ENCODE measurements around the gene CSTPP1.

Gene CSTPP1

DNA sequence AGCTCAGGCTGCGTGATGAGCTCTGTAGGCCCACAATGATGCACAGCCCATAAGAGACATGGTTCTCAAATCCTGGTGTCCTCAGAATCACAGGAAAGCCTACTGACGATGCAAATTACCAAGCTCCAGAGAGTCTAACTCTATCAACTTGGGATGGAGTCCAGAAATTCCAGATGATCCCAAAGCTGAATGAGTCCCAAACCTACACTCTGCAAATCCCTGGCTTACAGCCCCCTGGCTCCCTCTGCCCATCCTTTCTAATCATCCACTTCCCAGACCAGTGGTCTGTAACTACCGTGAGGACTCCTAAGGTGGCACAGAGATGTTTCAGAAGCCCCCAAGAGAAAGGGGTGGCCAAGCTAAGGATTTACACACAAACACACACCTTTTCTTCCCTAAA is 226.6 kb downstream of the CSTPP1 start:
- no peak overlapping the region for H3K23ac ChIP-seq (ENCODE audit: low read length)
- no peaks in the 10 kb centered on the region for H3K79me2 ChIP-seq (ENCODE audit: control insufficient read depth, insufficient read depth, low read length, poor library complexity)
- DNase-seq, result no peak
- H4K8ac ChIP-seq (ENCODE audit: low read depth, low read length), result no peak overlapping the region
- H3K79me1 ChIP-seq (ENCODE audit: low read length), result no peaks in the 10 kb centered on the region
- H2BK120ac ChIP-seq (ENCODE audit: insufficient read depth, low read length, poor library complexity), result no peak overlapping the region
- H3K4me1 ChIP-seq (ENCODE audit: control insufficient read depth in 1 of 2, insufficient read depth in 2 of 2, low read length in 2 of 2), result no peaks in the 10 kb centered on the region
- no peaks in the 10 kb centered on the region for H3K9me3 ChIP-seq (ENCODE audit: insufficient read depth, low read depth, low read length)
- no peak overlapping the region for H2BK5ac ChIP-seq (ENCODE audit: low read depth, low read length, poor library complexity)
- no CpG with 5 or more reads among the region's 3 CpGs for WGBS (ENCODE audit: extremely low coverage, insufficient coverage, insufficient read length)
- H3K4ac ChIP-seq (ENCODE audit: low read depth, low read length), result no peak overlapping the region
- H2AFZ ChIP-seq (ENCODE audit: insufficient read depth, low read length, poor library complexity), result no peak overlapping the region
- no peak overlapping the region for H4K12ac ChIP-seq (ENCODE audit: low read depth, low read length)
- H2AK5ac ChIP-seq (ENCODE audit: low read length), result no peak overlapping the region
- H3K4me2 ChIP-seq (ENCODE audit: low read length), result no peak overlapping the region
- no peak overlapping the region for H3K4me3 ChIP-seq (ENCODE audit: low read depth, low read length)
- H3K27ac ChIP-seq (ENCODE audit: low read depth, low read length), result no peak overlapping the region
- H3K9ac ChIP-seq (ENCODE audit: low read length), result no peak overlapping the region
- H4K91ac ChIP-seq (ENCODE audit: low read depth, low read length), result no peak overlapping the region
- H3K27me3 ChIP-seq (ENCODE audit: insufficient read depth, low read length), result no peaks in the 10 kb centered on the region
- H3K36me3 ChIP-seq (ENCODE audit: control insufficient read depth in 1 of 2, insufficient read depth in 2 of 2, low read length in 2 of 2), result peaks cover 49 to 54% of the 10 kb centered on the region in 2 experiments
- H3K14ac ChIP-seq (ENCODE audit: low read length), result no peak overlapping the region
- no peak overlapping the region for H3K18ac ChIP-seq (ENCODE audit: low read length)
- no peak overlapping the region for H2BK12ac ChIP-seq (ENCODE audit: low read length)

DNA sequence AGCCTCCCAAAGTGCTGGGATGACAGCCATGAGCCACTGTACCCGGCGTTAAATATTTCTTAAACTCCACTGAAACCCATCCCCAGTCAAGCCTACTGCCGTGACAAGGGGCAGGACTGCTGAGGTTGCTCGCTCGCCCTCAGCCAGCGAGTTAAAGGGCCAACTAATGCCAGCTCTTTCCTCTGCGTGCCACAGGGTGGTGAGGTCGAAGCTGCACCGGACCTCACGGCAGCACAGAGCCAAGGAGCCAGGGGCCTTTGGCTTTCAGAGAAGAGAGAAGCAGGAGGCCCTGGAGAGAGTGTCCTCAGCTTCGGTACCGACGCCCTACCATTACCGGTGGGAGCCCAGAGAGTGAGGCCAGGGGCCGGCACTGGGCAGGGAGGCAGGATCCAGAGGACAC is 227.3 kb downstream of the CSTPP1 start:
- no peak overlapping the region for H3K27ac ChIP-seq (ENCODE audit: low read depth, low read length)
- no peaks in the 10 kb centered on the region for H3K4me1 ChIP-seq (ENCODE audit: control insufficient read depth in 1 of 2, insufficient read depth in 2 of 2, low read length in 2 of 2)
- no peak overlapping the region for H3K4ac ChIP-seq (ENCODE audit: low read depth, low read length)
- no peak overlapping the region for H3K23ac ChIP-seq (ENCODE audit: low read length)
- H2AFZ ChIP-seq (ENCODE audit: insufficient read depth, low read length, poor library complexity), result no peak overlapping the region
- H4K12ac ChIP-seq (ENCODE audit: low read depth, low read length), result no peak overlapping the region
- H2BK12ac ChIP-seq (ENCODE audit: low read length), result no peak overlapping the region
- no peak overlapping the region for H4K91ac ChIP-seq (ENCODE audit: low read depth, low read length)
- H3K27me3 ChIP-seq (ENCODE audit: insufficient read depth, low read length), result no peaks in the 10 kb centered on the region
- no peaks in the 10 kb centered on the region for H3K79me2 ChIP-seq (ENCODE audit: control insufficient read depth, insufficient read depth, low read length, poor library complexity)
- H3K9ac ChIP-seq (ENCODE audit: low read length), result no peak overlapping the region
- no peak overlapping the region for H4K8ac ChIP-seq (ENCODE audit: low read depth, low read length)
- no peak for DNase-seq
- no peak overlapping the region for H3K18ac ChIP-seq (ENCODE audit: low read length)
- H2BK120ac ChIP-seq (ENCODE audit: insufficient read depth, low read length, poor library complexity), result no peak overlapping the region
- peaks cover 54 to 60% of the 10 kb centered on the region in 2 experiments for H3K36me3 ChIP-seq (ENCODE audit: control insufficient read depth in 1 of 2, insufficient read depth in 2 of 2, low read length in 2 of 2)
- H3K79me1 ChIP-seq (ENCODE audit: low read length), result no peaks in the 10 kb centered on the region
- H3K9me3 ChIP-seq (ENCODE audit: insufficient read depth, low read depth, low read length), result no peaks in the 10 kb centered on the region
- H3K4me3 ChIP-seq (ENCODE audit: low read depth, low read length), result no peak overlapping the region
- no peak overlapping the region for H2AK5ac ChIP-seq (ENCODE audit: low read length)
- no peak overlapping the region for H2BK5ac ChIP-seq (ENCODE audit: low read depth, low read length, poor library complexity)
- no peak overlapping the region for H3K4me2 ChIP-seq (ENCODE audit: low read length)
- H3K14ac ChIP-seq (ENCODE audit: low read length), result no peak overlapping the region
- no CpG with 5 or more reads among the region's 15 CpGs for WGBS (ENCODE audit: extremely low coverage, insufficient coverage, insufficient read length)

DNA sequence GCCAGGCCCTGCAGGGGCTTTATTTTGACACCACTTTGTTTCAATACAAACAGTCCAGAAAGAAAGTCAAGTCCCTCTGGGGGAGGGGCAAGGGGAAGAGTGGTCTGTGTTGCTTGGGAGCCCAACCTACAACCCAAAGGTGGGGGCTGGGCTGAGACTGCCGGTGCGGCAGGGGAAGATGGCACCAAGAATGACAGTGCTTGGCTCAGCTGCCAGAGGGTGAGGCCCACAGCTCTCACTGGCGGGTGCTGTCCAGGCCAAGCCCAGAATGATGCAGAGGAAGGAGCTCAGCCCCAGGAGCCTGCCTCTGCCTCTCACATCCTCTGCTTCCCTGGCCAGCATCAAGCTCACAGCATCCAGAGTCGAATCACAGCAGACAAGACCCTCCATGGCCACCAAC is 227.8 kb downstream of the CSTPP1 start:
- Histone ChIP-seq H2AFZ (ENCODE audit: insufficient read depth, low read length, poor library complexity) (no peak overlapping the region), H3K4me3 (ENCODE audit: low read depth, low read length) (no peak overlapping the region), H3K9ac (ENCODE audit: low read length) (no peak overlapping the region), H4K91ac (ENCODE audit: low read depth, low read length) (no peak overlapping the region), H3K23ac (ENCODE audit: low read length) (no peak overlapping the region), H3K79me2 (ENCODE audit: control insufficient read depth, insufficient read depth, low read length, poor library complexity) (no peaks in the 10 kb centered on the region), H3K14ac (ENCODE audit: low read length) (no peak overlapping the region), H3K18ac (ENCODE audit: low read length) (no peak overlapping the region), H3K36me3 (ENCODE audit: control insufficient read depth in 1 of 2, insufficient read depth in 2 of 2, low read length in 2 of 2) (peaks cover 55 to 59% of the 10 kb centered on the region in 2 experiments), H3K27ac (ENCODE audit: low read depth, low read length) (no peak overlapping the region), H3K27me3 (ENCODE audit: insufficient read depth, low read length) (no peaks in the 10 kb centered on the region), H2AK5ac (ENCODE audit: low read length) (no peak overlapping the region), H2BK12ac (ENCODE audit: low read length) (no peak overlapping the region), H4K12ac (ENCODE audit: low read depth, low read length) (no peak overlapping the region), H3K4me1 (ENCODE audit: control insufficient read depth in 1 of 2, insufficient read depth in 2 of 2, low read length in 2 of 2) (no peaks in the 10 kb centered on the region), H3K9me3 (ENCODE audit: insufficient read depth, low read depth, low read length) (no peaks in the 10 kb centered on the region), H2BK120ac (ENCODE audit: insufficient read depth, low read length, poor library complexity) (no peak overlapping the region), H3K4me2 (ENCODE audit: low read length) (no peak overlapping the region), H3K4ac (ENCODE audit: low read depth, low read length) (no peak overlapping the region), H2BK5ac (ENCODE audit: low read depth, low read length, poor library complexity) (no peak overlapping the region), H3K79me1 (ENCODE audit: low read length) (no peaks in the 10 kb centered on the region), H4K8ac (ENCODE audit: low read depth, low read length) (no peak overlapping the region)
- no peak for DNase-seq
- no CpG with 5 or more reads among the region's 4 CpGs for WGBS (ENCODE audit: extremely low coverage, insufficient coverage, insufficient read length)

DNA sequence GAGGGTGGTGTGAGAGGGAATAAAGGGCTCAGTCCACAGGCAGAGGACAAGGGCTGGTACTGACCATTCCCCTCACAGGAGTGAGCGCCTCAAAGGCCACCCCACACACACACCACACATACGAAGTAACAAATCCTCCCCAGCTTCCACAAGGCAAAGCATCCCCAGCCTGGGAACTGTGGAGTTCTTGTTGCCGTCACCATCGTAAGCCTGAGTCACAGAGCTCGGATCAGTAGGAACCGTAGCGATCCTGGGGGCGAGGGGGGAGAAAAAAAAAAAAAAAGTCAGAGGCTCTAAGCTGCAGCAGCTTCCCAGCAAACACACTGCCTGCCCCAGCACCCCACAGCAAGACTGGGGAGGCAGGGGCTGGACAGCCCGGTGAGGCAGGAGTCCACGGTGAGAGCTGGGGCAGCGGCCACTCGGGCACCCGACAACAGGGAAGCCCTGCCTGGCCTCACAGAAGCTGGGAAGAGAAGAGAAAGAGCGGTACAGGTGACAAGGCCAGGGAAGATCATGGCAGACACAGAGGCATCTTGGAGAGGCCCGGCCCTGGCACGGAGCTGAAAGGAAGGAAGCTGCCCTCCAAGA is 228.8 kb downstream of the CSTPP1 start:
- Histone ChIP-seq H3K4me2 (ENCODE audit: low read length) (no peak overlapping the region), H2BK120ac (ENCODE audit: insufficient read depth, low read length, poor library complexity) (no peak overlapping the region), H3K79me2 (ENCODE audit: control insufficient read depth, insufficient read depth, low read length, poor library complexity) (no peaks in the 10 kb centered on the region), H3K27me3 (ENCODE audit: insufficient read depth, low read length) (no peaks in the 10 kb centered on the region), H4K91ac (ENCODE audit: low read depth, low read length) (no peak overlapping the region), H4K12ac (ENCODE audit: low read depth, low read length) (no peak overlapping the region), H3K4ac (ENCODE audit: low read depth, low read length) (no peak overlapping the region), H3K9ac (ENCODE audit: low read length) (no peak overlapping the region), H2AK5ac (ENCODE audit: low read length) (no peak overlapping the region), H3K23ac (ENCODE audit: low read length) (no peak overlapping the region), H2BK12ac (ENCODE audit: low read length) (no peak overlapping the region), H3K27ac (ENCODE audit: low read depth, low read length) (no peak overlapping the region), H4K8ac (ENCODE audit: low read depth, low read length) (no peak overlapping the region), H3K18ac (ENCODE audit: low read length) (no peak overlapping the region), H3K79me1 (ENCODE audit: low read length) (no peaks in the 10 kb centered on the region), H3K14ac (ENCODE audit: low read length) (no peak overlapping the region), H3K4me3 (ENCODE audit: low read depth, low read length) (no peak overlapping the region), H3K4me1 (ENCODE audit: control insufficient read depth in 1 of 2, insufficient read depth in 2 of 2, low read length in 2 of 2) (no peaks in the 10 kb centered on the region), H3K36me3 (ENCODE audit: control insufficient read depth in 1 of 2, insufficient read depth in 2 of 2, low read length in 2 of 2) (peaks cover 62 to 64% of the 10 kb centered on the region in 2 experiments), H2AFZ (ENCODE audit: insufficient read depth, low read length, poor library complexity) (no peak overlapping the region), H3K9me3 (ENCODE audit: insufficient read depth, low read depth, low read length) (no peaks in the 10 kb centered on the region), H2BK5ac (ENCODE audit: low read depth, low read length, poor library complexity) (no peak overlapping the region)
- DNase-seq, result no peak
- WGBS (ENCODE audit: extremely low coverage, insufficient coverage, insufficient read length), result no CpG with 5 or more reads among the region's 16 CpGs
